Esophagus squamous epithelium (tissue), 5 donors: Measurements from ENCODE around the gene EED. TPM values are rescaled to one million over a fixed set of nuclear protein-coding genes. Genes with fewer than 3 reads are reported as not detected.
"Not testable (repeated sequence)": the region's sequence is repeated elsewhere in the genome, so short reads cannot be mapped to it uniquely, and the experiment has no call there.

ENCODE experiments used
- DNase-seq: peaks from one replicate; lab custom pipeline; 2025; lab: John Stamatoyannopoulos, UW
- H3K27ac ChIP-seq, 4 donors: fragments of 200-600 bp; sonication (generic); one replicate each; pipeline ENCODE4 v1.5.1; 2016 to 2019; ENCODE audit warnings: mild to moderate bottlenecking in 1 of 4
- H3K27me3 ChIP-seq, 4 donors: fragments of 200-600 bp; sonication (generic); 1 replicate in 3 of 4; 2 replicates in 1 of 4; pipeline versions ENCODE4 v1.5.1 to v1.6.0; 2017 to 2021; ENCODE audit warnings: antibody characterized with exemption in 1 of 4
- H3K36me3 ChIP-seq, 3 donors: fragments of 200-600 bp; sonication (generic); one replicate each; pipeline ENCODE4 v1.5.1; 2016 to 2019
- H3K4me1 ChIP-seq, 3 donors: fragments of 200-600 bp; sonication (generic); one replicate each; pipeline ENCODE4 v1.5.1; 2017 to 2019
- H3K4me3 ChIP-seq, 4 donors: fragments of 200-600 bp; sonication (generic); 1 replicate in 3 of 4; 2 replicates in 1 of 4; pipeline ENCODE4 v1.5.1; 2016 to 2019; ENCODE audit warnings: mild to moderate bottlenecking in 2 of 4, moderate library complexity in 1 of 4
- H3K9me3 ChIP-seq, 3 donors: fragments of 200-600 bp; sonication (generic); one replicate each; pipeline ENCODE4 v1.5.1; 2016 to 2019
- POLR2A ChIP-seq, 4 donors: fragments of 450-650 bp; IDR thresholded peaks; one replicate each; pipeline ENCODE4 v1.6.1; 2017; ENCODE audit warnings: antibody characterized with exemption in 4 of 4, mild to moderate bottlenecking in 4 of 4, moderate library complexity in 3 of 4
- WGBS, 2 donors: methylation state at CpG; one replicate each; pipeline ENCODE4 v1.1.5; 2018; 5-methylcytosine and 5-hydroxymethylcytosine counted together
- intact Hi-C: fragments of 100-400 bp; cut with DNase I; formaldehyde crosslinking; loops from one replicate; pipeline ENCODE4 v1.15.0; 2022
- total RNA-seq, 4 donors: library from RNA; depleted of rRNA; stranded (reverse); fragments of >200 nt; gene quantifications; one replicate each; pipeline ENCODE4 v1.1.0, GENCODE V29; 2016
- TF ChIP-seq, protein P1 (sequence below), 6 experiments: fragments of 450-650 bp in 4 of 6; fragments of 200-600 bp in 2 of 6; sonication (generic) in 2 of 6; IDR thresholded peaks; one replicate each; pipeline ENCODE4 v1.5.1; 2016 to 2019; ENCODE audit warnings: antibody characterized with exemption in 6 of 6, mild to moderate bottlenecking in 4 of 6, moderate library complexity in 4 of 6
- donor health status: DM: yes; HTN: yes; CAD: no.

Gene EED
- total RNA-seq, 4 donors from 2014 or later: 14.4 to 26.3 (median 18.5) TPM

DNA sequence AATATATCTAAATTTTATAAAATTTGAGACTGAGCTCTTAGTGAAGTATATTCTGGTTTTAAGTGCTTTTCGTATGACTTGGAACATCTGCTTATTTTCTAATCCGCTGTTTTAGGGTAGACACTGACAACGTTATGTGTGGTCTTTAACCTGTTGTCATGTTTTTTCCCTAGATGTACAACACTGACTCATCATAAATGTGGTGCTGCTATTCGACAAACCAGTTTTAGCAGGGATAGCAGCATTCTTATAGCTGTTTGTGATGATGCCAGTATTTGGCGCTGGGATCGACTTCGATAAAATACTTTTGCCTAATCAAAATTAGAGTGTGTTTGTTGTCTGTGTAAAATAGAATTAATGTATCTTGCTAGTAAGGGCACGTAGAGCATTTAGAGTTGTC, 33.7 kb downstream of the EED start:
- no peak overlapping the region for H3K4me3 ChIP-seq

DNA sequence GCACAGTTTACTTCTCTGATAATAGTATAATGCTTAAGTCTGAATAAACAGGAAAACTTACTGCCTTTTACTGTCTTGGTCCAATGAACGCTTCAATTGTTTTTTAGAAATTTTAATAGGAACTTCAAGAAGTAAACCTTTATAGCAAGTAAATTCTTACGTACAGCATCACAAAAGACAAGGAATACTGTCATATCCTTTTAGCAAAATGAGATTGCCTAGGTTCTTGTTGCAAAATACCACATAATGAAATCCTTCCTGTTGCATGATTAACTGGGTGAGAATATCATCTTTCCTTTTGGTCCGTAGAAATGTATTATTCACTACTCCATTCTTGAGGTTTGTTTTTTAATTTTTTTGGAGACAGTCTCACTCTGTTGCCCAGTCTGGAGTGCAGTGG, 35.2 kb downstream of the EED start:
- DNase-seq: no peak
- Histone ChIP-seq H3K4me3 (no peak overlapping the region), H3K9me3 (no peaks in the 10 kb centered on the region), H3K27me3 (no peaks in the 10 kb centered on the region), H3K36me3 (peaks cover 0 to 73% (median 20%) of the 10 kb centered on the region in 3 donors), H3K4me1 (no peaks in the 10 kb centered on the region), H3K27ac (no peak overlapping the region)
- intact Hi-C loops: no loop called here
- WGBS, 2 donors: 86 to 87% methylated on average over 3 of the region's 3 CpGs
- TF ChIP-seq POLR2A (IDR thresholded peaks at IDR 0.05): no peak
- TF ChIP-seq, protein P1, sequence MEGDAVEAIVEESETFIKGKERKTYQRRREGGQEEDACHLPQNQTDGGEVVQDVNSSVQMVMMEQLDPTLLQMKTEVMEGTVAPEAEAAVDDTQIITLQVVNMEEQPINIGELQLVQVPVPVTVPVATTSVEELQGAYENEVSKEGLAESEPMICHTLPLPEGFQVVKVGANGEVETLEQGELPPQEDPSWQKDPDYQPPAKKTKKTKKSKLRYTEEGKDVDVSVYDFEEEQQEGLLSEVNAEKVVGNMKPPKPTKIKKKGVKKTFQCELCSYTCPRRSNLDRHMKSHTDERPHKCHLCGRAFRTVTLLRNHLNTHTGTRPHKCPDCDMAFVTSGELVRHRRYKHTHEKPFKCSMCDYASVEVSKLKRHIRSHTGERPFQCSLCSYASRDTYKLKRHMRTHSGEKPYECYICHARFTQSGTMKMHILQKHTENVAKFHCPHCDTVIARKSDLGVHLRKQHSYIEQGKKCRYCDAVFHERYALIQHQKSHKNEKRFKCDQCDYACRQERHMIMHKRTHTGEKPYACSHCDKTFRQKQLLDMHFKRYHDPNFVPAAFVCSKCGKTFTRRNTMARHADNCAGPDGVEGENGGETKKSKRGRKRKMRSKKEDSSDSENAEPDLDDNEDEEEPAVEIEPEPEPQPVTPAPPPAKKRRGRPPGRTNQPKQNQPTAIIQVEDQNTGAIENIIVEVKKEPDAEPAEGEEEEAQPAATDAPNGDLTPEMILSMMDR (IDR thresholded peaks at IDR 0.05): no peak

More for the DNA sequence above, 33.7 kb downstream of the EED start:
- TF ChIP-seq POLR2A (IDR thresholded peaks at IDR 0.05): no peak
- TF ChIP-seq, protein P1 (IDR thresholded peaks at IDR 0.05): no peak
- H3K36me3 ChIP-seq: peaks cover 0 to 70% (median 15%) of the 10 kb centered on the region in 3 donors
- H3K4me1 ChIP-seq: no peaks in the 10 kb centered on the region
- no peak overlapping the region for H3K27ac ChIP-seq
- H3K9me3 ChIP-seq: no peaks in the 10 kb centered on the region
- no peaks in the 10 kb centered on the region for H3K27me3 ChIP-seq
- intact Hi-C loops: no loop called here
- no peak for DNase-seq
- 85 to 90% methylated on average over 8 of the region's 8 CpGs for WGBS, 2 donors

DNA sequence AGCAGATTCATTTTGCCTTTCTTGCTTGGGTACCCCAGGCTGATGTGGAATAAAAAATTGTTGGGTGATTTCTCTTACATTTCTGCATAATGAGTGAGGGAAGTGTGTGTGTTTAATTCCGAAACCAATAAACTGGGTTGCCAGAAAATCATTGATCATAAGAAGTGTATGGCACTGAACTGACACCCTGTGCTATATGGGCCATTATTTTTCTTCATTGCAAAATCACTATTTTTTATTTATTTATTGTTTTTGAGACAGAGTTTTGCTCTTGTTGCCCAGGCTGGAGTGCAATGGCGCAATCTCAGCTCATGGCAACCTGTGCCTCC, 42.9 kb downstream of the EED start:
- H3K4me1 ChIP-seq: peaks cover 0 to 7% (median 0%) of the 10 kb centered on the region in 3 donors
- H3K36me3 ChIP-seq: peaks cover 0 to 16% (median 6%) of the 10 kb centered on the region in 3 donors
- WGBS, 2 donors: 79 to 88% methylated on average over 2 of the region's 2 CpGs
- H3K27ac ChIP-seq: no peak overlapping the region
- DNase-seq: no peak
- H3K9me3 ChIP-seq: no peaks in the 10 kb centered on the region
- no peak overlapping the region for H3K4me3 ChIP-seq
- no peaks in the 10 kb centered on the region for H3K27me3 ChIP-seq
- intact Hi-C loops: no loop called here
- TF ChIP-seq, protein P1 (IDR thresholded peaks at IDR 0.05): no peak
- TF ChIP-seq POLR2A (IDR thresholded peaks at IDR 0.05): no peak

DNA sequence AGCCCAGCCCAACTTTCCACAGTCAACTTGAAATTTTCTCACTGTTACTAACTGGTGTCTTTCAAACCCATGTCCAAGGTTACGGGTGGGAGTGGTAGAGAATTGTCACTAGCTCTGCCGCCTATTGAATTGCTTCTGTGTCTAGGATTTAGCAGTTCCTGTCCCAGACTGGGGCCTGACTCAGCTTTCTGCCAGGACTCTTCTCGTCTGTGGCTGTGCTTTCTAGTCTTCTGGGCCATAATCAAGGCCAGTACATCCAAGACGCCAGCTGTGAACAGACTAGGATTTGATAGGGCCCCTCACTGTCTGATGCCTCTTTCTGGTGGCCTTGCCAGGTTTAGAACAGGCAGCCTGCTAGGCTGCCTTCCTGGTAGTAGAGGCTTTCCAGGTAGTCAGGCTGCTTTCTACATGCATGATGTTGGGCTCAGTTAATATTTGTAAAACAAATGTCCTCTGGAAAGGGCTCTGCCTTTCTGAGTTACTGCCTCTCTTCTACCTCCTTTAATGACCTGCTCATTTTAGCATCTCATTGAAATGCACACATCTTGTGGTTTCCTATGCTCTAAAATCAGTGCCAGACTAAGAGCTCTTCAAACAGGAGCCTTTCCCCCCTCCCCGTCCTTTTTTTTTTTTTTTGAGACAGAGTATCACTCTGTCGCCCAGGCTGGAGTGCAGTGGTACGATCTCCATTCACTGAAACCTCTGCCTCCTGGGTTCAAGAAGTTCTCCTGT, 44.4 kb downstream of the EED start:
- DNase-seq: no peak
- Histone ChIP-seq H3K4me3 (no peak overlapping the region), H3K27me3 (no peaks in the 10 kb centered on the region), H3K36me3 (peaks cover 0 to 13% (median 6%) of the 10 kb centered on the region in 3 donors), H3K27ac (no peak overlapping the region), H3K4me1 (peaks cover 0 to 7% (median 0%) of the 10 kb centered on the region in 3 donors), H3K9me3 (no peaks in the 10 kb centered on the region)
- TF ChIP-seq, protein P1 (IDR thresholded peaks at IDR 0.05): no peak
- TF ChIP-seq POLR2A (IDR thresholded peaks at IDR 0.05): no peak
- WGBS, 2 donors: 73 to 77% methylated on average over 7 of the region's 7 CpGs
- intact Hi-C loops: no loop called here

DNA sequence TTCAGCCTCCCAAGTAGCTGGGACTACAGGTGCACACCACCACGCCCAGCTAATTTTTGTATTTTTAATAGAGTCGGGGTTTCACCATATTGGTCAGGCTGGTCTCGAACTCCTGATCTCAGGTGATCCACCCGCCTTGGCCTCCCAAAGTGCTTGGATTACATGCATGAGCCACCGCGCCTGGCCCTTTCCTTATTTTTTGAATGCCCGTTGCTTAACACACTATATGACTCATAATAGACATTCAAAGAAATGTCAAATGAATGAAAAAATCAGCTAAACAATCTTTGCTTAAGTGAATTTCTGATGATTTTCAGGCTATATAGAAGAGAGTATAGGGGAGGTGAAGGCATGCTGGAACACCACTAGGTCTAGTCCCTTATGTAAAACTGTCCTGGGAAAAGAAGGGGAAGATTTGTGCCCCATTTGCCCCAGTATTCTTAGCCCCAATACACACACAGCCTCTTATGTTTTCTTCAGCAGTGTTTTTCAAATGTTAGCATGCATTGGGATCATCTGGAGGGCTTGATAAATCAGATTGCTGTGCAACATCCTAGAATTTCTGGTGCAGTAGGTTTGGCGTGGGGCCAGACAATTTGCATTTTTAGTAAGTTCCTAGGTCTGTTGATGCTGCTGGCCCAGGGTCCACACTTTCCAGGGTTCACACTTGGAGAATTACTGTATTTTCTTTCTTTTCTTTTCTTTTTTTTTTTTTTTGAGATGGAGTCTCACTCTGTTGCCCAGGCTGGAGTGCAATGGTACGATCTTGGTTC, 45.1 kb downstream of the EED start:
- 53 to 62% methylated on average over 9 of the region's 9 CpGs for WGBS, 2 donors
- H3K4me1 ChIP-seq, H3K27me3 ChIP-seq, intact Hi-C loops, H3K27ac ChIP-seq, DNase-seq, H3K4me3 ChIP-seq, H3K9me3 ChIP-seq, H3K36me3 ChIP-seq: not testable (repeated sequence)
